HCT116 (cell line): ENCODE measurements around the gene HTN3. TPM values are rescaled to one million over a fixed set of nuclear protein-coding genes. Genes with fewer than 3 reads are reported as not detected.

Experiments
- ATAC-seq: fragments of 200-7000 bp; cut with Tn5 transposase; 2 replicates; pipeline ENCODE4 v1.9.1; 2020; ENCODE audit warnings: mild to moderate bottlenecking, moderate library complexity
- BruUV-seq: library from RNA; stranded (reverse); fragments of 400-500 nt; replicated peaks from 2 replicates; lab custom pipeline; 2021; lab: Mats Ljungman, UMichigan
- CTCF ChIA-PET: fragments of 300-600 bp; sonication (Branson Sonifier 250); formaldehyde crosslinking; loops from one replicate; lab custom pipeline; 2021; ENCODE audit warnings: antibody characterized with exemption; lab: Charles Lee
- POLR2A ChIA-PET: fragments of 300-600, 350-600 bp; sonication (Branson Sonifier 250); formaldehyde crosslinking; loops from one replicate; lab custom pipeline; 2021; ENCODE audit warnings: antibody characterized with exemption; lab: Charles Lee
- RAD21 ChIA-PET, 2 experiments: fragments of 300-600 bp; sonication (Branson Sonifier 250); formaldehyde crosslinking; loops; one replicate each; lab custom pipeline; 2023; ENCODE audit warnings: low total read pairs in 2 of 2; ENCODE audit not compliant: uncharacterized antibody in 2 of 2, unreplicated experiment in 2 of 2, low non-redundant PET in 1 of 2; lab: Charles Lee
- DNase-seq: peaks from one replicate; pipeline ENCODE4 v3.0.0-alpha.2; 2010; ENCODE audit warnings: low read depth, low spot score
- H2AFZ ChIP-seq: fragments of 200-600 bp; shearing (Covaris generic), sonication (generic); 2 replicates; pipeline ENCODE4 v1.6.1; 2017; ENCODE audit warnings: low read depth, mixed run types, mixed read lengths, antibody characterized with exemption, low read length; ENCODE audit not compliant: poor library complexity, severe bottlenecking
- H3K27ac ChIP-seq: 2 replicates; pipeline ENCODE4 v1.5.1; 2012; ENCODE audit warnings: low read depth, low read length
- H3K27me3 ChIP-seq: fragments of 200-600 bp; sonication (generic); 2 replicates; pipeline ENCODE4 v1.6.1; 2016; ENCODE audit warnings: mixed run types, low read length, mixed read lengths; ENCODE audit not compliant: insufficient read depth
- H3K36me3 ChIP-seq, 2 experiments: fragments of 200-500 bp in 1 of 2; fragments of 200-600 bp in 1 of 2; sonication (Bioruptor generic) in 1 of 2; sonication (generic) in 1 of 2; 2 replicates each; pipeline versions ENCODE4 v1.5.1 to v1.6.1; 2014 to 2016; ENCODE audit warnings: low read length in 2 of 2, inconsistent platforms in 1 of 2, mixed read lengths in 1 of 2, mixed run types in 1 of 2; ENCODE audit not compliant: insufficient read depth in 2 of 2, control insufficient read depth in 1 of 2
- H3K4me1 ChIP-seq, 2 experiments: fragments of 200-600 bp in 1 of 2; sonication (generic) in 1 of 2; 2 replicates each; pipeline versions ENCODE4 v1.5.1 to v1.6.1; 2012 to 2017; ENCODE audit warnings: low read length in 2 of 2, inconsistent platforms in 1 of 2, mild to moderate bottlenecking in 1 of 2, mixed read lengths in 1 of 2, mixed run types in 1 of 2, moderate library complexity in 1 of 2; ENCODE audit not compliant: insufficient read depth in 2 of 2, control insufficient read depth in 1 of 2
- H3K4me2 ChIP-seq: fragments of 200-600 bp; sonication (generic); 2 replicates; pipeline ENCODE4 v1.6.1; 2017; ENCODE audit warnings: mixed run types, low read length, mixed read lengths
- H3K4me3 ChIP-seq, 2 experiments: fragments of 200-600 bp in 1 of 2; sonication (generic) in 1 of 2; replicated peaks in 1 of 2; 2 replicates each; pipeline ENCODE4 v1.5.1; 2011 to 2016; ENCODE audit warnings: low read length in 2 of 2, control low read depth in 1 of 2, low read depth in 1 of 2, mild to moderate bottlenecking in 1 of 2, mixed read lengths in 1 of 2, mixed run types in 1 of 2
- H3K79me2 ChIP-seq: fragments of 200-600 bp; sonication (generic); 2 replicates; pipeline ENCODE4 v1.6.1; 2017; ENCODE audit warnings: mild to moderate bottlenecking, mixed run types, low read length, moderate library complexity, mixed read lengths; ENCODE audit not compliant: insufficient read depth
- H3K9ac ChIP-seq: fragments of 200-600 bp; sonication (generic); 2 replicates; pipeline ENCODE4 v1.6.1; 2016; ENCODE audit warnings: low read length, mixed read lengths
- H3K9me2 ChIP-seq: fragments of 200-600 bp; sonication (generic), shearing (Covaris generic); 2 replicates; pipeline ENCODE4 v1.6.1; 2017; ENCODE audit warnings: mixed run types, mild to moderate bottlenecking, moderate library complexity; ENCODE audit not compliant: insufficient read depth
- H3K9me3 ChIP-seq, 2 experiments: fragments of 200-500 bp in 1 of 2; fragments of 200-600 bp in 1 of 2; sonication (Bioruptor generic) in 1 of 2; sonication (generic) in 1 of 2; 2 replicates each; pipeline ENCODE4 v1.6.1; 2014 to 2017; ENCODE audit warnings: low read length in 2 of 2, mixed read lengths in 2 of 2, inconsistent platforms in 1 of 2, low read depth in 1 of 2, mild to moderate bottlenecking in 1 of 2, mixed run types in 1 of 2, moderate library complexity in 1 of 2; ENCODE audit not compliant: control insufficient read depth in 1 of 2, insufficient read depth in 1 of 2
- H4K20me1 ChIP-seq: fragments of 200-600 bp; sonication (generic), shearing (Covaris generic); 2 replicates; pipeline ENCODE4 v1.6.1; 2017; ENCODE audit warnings: mixed run types, mild to moderate bottlenecking, moderate library complexity; ENCODE audit not compliant: insufficient read depth
- CBX3 ChIP-seq: IDR thresholded peaks from 2 replicates; pipeline ENCODE4 v1.6.1; 2012; ENCODE audit warnings: low read depth
- CEBPB ChIP-seq: IDR thresholded peaks from 2 replicates; pipeline ENCODE4 v1.6.1; 2012; ENCODE audit warnings: low read depth
- EGR1 ChIP-seq: IDR thresholded peaks from 2 replicates; pipeline ENCODE4 v1.6.1; 2012; ENCODE audit warnings: low read depth
- ELF1 ChIP-seq: IDR thresholded peaks from 2 replicates; pipeline ENCODE4 v1.6.1; 2012; ENCODE audit warnings: low read depth, borderline replicate concordance
- EZH2 ChIP-seq: fragments of 200-600 bp; sonication (generic); IDR thresholded peaks from 2 replicates; pipeline ENCODE4 v1.6.1; 2017; ENCODE audit warnings: antibody characterized with exemption, mixed run types
- FOSL1 ChIP-seq: IDR thresholded peaks from 2 replicates; pipeline ENCODE4 v1.6.1; 2012; ENCODE audit warnings: low read depth
- JUND ChIP-seq: IDR thresholded peaks from 2 replicates; pipeline ENCODE4 v1.6.1; 2012
- RAD21 ChIP-seq: IDR thresholded peaks from 2 replicates; pipeline ENCODE4 v1.6.1; 2012; ENCODE audit warnings: low read depth, mild to moderate bottlenecking
- SIN3A ChIP-seq: IDR thresholded peaks from 2 replicates; pipeline ENCODE4 v1.6.1; 2012; ENCODE audit warnings: low read depth
- SRF ChIP-seq: IDR thresholded peaks from 2 replicates; pipeline ENCODE4 v1.6.1; 2012; ENCODE audit warnings: low read depth
- YY1 ChIP-seq: IDR thresholded peaks from 2 replicates; pipeline ENCODE4 v1.6.1; 2011; ENCODE audit warnings: low read length, low read depth, moderate library complexity, mild to moderate bottlenecking; ENCODE audit not compliant: insufficient replicate concordance; ENCODE audit errors: extremely low read depth
- intact Hi-C: fragments of 100-400 bp; cut with micrococcal nuclease; formaldehyde crosslinking; loops from 2 replicates; pipeline ENCODE4 v1.10.0; 2022
- total RNA-seq: library from RNA; stranded (reverse); gene quantifications from one replicate; pipeline ENCODE4 v1.2.1, GENCODE V29; 2021; ENCODE audit not compliant: unreplicated experiment
- TF ChIP-seq, protein P1 (sequence below): IDR thresholded peaks from 2 replicates; pipeline ENCODE4 v1.6.1; 2011; ENCODE audit warnings: mild to moderate bottlenecking, low read length, moderate library complexity; ENCODE audit not compliant: insufficient replicate concordance; ENCODE audit errors: extremely low read depth
- TF ChIP-seq, protein P2 (sequence below): IDR thresholded peaks from 2 replicates; pipeline ENCODE4 v1.6.1; 2012
- TF ChIP-seq, protein P3 (sequence below): IDR thresholded peaks from 2 replicates; pipeline ENCODE4 v1.6.1; 2012

The HTN3 gene
- total RNA-seq, 1 experiment from 2014 or later = not detected

DNA sequence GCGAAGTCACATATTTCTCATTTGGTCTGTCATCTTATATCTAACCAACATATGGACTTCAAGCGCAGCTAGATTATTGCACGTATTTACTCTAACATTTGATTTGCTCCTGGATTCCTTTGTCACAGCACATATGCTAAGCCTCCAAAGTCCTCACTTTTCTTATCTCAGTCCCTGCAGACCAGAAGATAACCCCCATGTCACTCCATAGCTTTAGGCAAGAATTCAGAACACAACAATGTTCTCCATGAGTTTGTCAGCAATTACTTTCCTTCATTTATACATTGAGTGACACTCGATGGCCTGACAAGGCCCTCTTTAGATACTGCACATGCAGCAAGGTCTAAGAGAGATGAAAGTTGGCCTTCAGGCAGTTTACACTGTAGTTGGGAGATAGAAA, 37.2 kb upstream of the HTN3 start:
- no peak for DNase-seq
- no peaks in the 10 kb centered on the region for H3K79me2 ChIP-seq
- no peaks in the 10 kb centered on the region for H3K4me1 ChIP-seq
- BruUV-seq = no TSS peak
- H3K4me3 ChIP-seq = no peak overlapping the region
- no peak overlapping the region for H3K27ac ChIP-seq
- ATAC-seq = no peak
- H3K9me3 ChIP-seq = no peaks in the 10 kb centered on the region
- ChIA-PET RAD21 (no interaction called here), POLR2A (no interaction called here), CTCF (no interaction called here)
- no peak overlapping the region for H2AFZ ChIP-seq
- H3K9ac ChIP-seq = no peak overlapping the region
- H3K27me3 ChIP-seq = no peaks in the 10 kb centered on the region
- TF ChIP-seq, protein P1, sequence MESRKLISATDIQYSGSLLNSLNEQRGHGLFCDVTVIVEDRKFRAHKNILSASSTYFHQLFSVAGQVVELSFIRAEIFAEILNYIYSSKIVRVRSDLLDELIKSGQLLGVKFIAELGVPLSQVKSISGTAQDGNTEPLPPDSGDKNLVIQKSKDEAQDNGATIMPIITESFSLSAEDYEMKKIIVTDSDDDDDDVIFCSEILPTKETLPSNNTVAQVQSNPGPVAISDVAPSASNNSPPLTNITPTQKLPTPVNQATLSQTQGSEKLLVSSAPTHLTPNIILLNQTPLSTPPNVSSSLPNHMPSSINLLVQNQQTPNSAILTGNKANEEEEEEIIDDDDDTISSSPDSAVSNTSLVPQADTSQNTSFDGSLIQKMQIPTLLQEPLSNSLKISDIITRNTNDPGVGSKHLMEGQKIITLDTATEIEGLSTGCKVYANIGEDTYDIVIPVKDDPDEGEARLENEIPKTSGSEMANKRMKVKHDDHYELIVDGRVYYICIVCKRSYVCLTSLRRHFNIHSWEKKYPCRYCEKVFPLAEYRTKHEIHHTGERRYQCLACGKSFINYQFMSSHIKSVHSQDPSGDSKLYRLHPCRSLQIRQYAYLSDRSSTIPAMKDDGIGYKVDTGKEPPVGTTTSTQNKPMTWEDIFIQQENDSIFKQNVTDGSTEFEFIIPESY = no peak
- no peak for TF ChIP-seq SRF
- TF ChIP-seq, protein P2, sequence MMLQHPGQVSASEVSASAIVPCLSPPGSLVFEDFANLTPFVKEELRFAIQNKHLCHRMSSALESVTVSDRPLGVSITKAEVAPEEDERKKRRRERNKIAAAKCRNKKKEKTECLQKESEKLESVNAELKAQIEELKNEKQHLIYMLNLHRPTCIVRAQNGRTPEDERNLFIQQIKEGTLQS = no peak
- no peak for TF ChIP-seq YY1
- no peak for TF ChIP-seq RAD21
- no peak for TF ChIP-seq EZH2
- TF ChIP-seq FOSL1 = no peak
- TF ChIP-seq CBX3 = no peak
- no peak for TF ChIP-seq EGR1
- no peak for TF ChIP-seq JUND
- no peak for TF ChIP-seq SIN3A
- no peak for TF ChIP-seq ELF1
- TF ChIP-seq CEBPB = no peak
- TF ChIP-seq, protein P3, sequence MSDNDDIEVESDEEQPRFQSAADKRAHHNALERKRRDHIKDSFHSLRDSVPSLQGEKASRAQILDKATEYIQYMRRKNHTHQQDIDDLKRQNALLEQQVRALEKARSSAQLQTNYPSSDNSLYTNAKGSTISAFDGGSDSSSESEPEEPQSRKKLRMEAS = no peak
- intact Hi-C loops = no loop called here
- no peak overlapping the region for H3K4me2 ChIP-seq
- H3K9me2 ChIP-seq = peaks cover 4% of the 10 kb centered on the region; the same call in 1 of the 2 replicates
- no peaks in the 10 kb centered on the region for H3K36me3 ChIP-seq
- H4K20me1 ChIP-seq = no peaks in the 10 kb centered on the region
